Fibroblast of mammary gland (primary cell): ENCODE data around the gene GTF2H4.

Source experiments
- DNase-seq: peaks from one replicate; pipeline ENCODE4 v3.0.0-alpha.2; 2010; ENCODE audit warnings: low read depth
- H3K4me3 ChIP-seq: 2 replicates; pipeline ENCODE4 v1.5.1; 2011; ENCODE audit warnings: low read depth, mild to moderate bottlenecking, low read length, moderate library complexity; ENCODE audit not compliant: control insufficient read depth
- TF ChIP-seq, protein P1 (sequence below): conservative IDR thresholded peaks from 2 replicates; pipeline ENCODE4 v1.5.1; 2011; ENCODE audit warnings: low read depth, low read length, inconsistent platforms; ENCODE audit not compliant: control insufficient read depth, insufficient read depth

The GTF2H4 gene

DNA sequence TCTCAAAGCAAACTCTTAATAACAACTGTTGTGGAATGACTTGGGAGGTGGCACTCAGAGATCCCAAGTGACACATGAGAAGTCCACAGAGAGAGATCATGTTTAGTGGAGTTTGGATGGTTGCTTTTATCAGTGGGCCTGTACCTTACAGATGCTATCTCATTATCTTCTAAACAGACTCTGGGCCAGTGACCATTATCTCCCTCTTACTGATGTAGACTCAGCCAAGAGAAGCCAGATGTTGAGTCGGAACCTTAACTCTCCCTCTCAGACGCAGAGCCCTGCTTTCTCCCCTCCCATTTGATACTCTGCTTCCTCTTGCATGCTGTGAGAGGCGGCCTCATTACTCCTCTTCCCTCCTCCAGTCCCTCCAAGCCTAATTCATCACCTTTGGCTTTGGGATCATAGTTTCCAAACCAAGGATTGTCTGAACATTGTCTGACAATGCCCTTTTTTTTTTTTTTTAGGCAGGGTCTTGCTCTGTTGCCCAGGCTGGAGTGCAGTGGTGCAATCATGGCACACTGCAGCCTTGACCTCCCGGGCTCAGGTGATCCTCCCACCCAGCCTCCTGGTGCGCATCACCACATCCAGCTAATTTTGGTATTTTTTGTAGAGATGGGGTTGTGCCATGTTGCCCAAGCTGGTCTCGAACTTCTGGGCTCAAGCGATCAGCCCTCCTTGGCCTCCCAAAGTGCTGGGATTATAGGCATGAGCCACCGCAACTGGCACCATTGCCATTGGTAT lies 28.2 kb upstream of the GTF2H4 start:
- H3K4me3 ChIP-seq: no peak overlapping the region
- DNase-seq: no peak
- TF ChIP-seq, protein P1, sequence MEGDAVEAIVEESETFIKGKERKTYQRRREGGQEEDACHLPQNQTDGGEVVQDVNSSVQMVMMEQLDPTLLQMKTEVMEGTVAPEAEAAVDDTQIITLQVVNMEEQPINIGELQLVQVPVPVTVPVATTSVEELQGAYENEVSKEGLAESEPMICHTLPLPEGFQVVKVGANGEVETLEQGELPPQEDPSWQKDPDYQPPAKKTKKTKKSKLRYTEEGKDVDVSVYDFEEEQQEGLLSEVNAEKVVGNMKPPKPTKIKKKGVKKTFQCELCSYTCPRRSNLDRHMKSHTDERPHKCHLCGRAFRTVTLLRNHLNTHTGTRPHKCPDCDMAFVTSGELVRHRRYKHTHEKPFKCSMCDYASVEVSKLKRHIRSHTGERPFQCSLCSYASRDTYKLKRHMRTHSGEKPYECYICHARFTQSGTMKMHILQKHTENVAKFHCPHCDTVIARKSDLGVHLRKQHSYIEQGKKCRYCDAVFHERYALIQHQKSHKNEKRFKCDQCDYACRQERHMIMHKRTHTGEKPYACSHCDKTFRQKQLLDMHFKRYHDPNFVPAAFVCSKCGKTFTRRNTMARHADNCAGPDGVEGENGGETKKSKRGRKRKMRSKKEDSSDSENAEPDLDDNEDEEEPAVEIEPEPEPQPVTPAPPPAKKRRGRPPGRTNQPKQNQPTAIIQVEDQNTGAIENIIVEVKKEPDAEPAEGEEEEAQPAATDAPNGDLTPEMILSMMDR: no peak

DNA sequence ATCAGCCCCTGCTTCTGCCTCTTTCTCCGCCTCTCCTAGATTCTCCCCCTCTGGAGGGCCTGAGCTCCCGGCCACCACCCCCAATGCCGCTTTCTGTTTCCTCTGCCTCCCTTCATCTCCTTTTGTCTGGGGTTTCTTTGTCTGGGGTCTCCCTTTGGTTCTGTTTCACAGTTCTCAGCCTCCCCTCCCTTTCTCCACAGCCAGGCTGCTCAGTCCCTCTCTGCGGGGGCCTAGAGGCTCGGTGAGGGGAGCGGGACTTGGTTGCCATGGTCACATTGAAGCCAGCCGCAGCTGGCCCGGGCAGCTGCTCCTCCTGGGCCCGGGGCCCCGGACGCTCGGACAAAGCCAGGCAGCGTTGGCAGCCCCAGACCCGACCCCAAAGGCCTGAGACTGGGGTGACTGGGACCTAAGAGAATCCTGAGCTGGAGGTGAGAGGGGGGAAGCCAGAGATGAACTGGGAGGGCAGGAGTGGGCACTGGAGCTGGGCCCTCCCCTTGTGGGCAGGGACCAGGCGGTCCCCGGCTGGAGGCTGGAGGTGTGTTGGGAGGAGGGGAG lies 27.2 kb upstream of the GTF2H4 start:
- TF ChIP-seq, protein P1: no peak
- H3K4me3 ChIP-seq: no peak overlapping the region
- no peak for DNase-seq

DNA sequence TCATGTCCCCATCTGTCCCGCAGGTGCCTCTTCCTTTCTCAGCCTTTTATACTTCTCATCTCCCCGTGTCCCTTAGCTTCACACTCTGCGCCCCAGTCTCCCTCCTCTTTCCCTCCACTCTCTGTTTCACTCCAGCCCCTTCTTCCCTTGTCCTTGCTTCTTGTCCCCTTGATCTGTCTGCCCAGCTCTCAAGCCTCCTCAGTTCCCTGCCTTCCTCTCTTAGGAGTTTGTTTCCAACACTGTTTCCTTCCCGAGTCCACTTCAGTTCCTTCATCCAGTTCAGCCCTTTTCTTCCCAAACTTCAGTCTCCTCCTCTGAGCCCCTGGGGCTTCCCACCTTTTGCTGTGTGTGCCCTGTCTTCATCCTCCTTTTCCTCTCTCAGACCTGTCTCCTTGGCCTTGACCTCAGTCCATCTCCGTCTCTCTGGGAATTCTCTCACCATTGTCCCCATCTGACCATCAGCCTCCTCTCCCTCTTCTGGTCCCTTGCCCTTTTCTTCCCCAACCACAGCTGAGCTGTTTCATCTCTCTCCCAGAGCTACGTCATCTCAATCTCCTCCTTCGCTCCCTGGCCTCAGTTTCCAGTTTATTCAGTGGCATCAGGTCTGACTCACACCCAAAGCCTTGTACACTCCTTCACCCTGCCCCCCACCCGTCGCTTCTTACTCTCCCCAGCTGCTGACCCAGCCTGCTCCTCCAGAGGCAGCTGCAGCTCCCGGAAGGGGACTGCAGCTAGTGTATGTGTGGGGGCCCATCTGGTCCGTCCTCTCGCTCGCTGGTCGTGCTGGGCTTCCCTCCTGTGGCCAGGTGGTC lies 26.4 kb upstream of the GTF2H4 start:
- H3K4me3 ChIP-seq: no peak overlapping the region
- peak; percentile 36 for DNase-seq
- TF ChIP-seq, protein P1: no peak

DNA sequence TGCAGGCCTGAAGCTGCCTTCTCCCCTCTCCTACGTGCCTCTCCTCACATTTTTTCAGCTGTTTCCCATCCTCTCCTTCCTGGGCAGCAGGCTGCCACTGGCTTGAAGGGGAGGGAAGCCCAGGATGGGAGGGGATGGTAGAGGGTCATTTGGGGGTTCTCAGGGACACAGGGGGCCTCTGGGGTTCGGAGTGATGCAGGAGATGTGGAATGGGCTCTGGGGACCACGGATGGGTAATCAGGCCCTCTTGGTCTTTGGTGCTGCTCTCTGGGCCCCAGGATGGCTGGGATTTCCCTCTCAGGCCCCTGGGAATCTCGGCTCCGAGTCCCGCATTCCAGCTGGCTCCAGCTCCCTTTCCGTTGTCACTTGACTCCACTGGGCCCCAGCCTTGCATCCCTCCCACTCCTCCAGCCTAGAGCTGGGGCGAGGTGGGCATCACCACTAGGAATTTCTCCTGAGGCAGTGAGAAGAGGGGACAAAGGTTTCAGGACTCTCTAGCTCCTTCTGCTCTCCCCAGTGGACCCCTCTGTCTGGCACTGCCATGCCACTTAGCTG lies 25.7 kb upstream of the GTF2H4 start:
- no peak overlapping the region for H3K4me3 ChIP-seq
- TF ChIP-seq, protein P1: no peak
- DNase-seq: no peak

DNA sequence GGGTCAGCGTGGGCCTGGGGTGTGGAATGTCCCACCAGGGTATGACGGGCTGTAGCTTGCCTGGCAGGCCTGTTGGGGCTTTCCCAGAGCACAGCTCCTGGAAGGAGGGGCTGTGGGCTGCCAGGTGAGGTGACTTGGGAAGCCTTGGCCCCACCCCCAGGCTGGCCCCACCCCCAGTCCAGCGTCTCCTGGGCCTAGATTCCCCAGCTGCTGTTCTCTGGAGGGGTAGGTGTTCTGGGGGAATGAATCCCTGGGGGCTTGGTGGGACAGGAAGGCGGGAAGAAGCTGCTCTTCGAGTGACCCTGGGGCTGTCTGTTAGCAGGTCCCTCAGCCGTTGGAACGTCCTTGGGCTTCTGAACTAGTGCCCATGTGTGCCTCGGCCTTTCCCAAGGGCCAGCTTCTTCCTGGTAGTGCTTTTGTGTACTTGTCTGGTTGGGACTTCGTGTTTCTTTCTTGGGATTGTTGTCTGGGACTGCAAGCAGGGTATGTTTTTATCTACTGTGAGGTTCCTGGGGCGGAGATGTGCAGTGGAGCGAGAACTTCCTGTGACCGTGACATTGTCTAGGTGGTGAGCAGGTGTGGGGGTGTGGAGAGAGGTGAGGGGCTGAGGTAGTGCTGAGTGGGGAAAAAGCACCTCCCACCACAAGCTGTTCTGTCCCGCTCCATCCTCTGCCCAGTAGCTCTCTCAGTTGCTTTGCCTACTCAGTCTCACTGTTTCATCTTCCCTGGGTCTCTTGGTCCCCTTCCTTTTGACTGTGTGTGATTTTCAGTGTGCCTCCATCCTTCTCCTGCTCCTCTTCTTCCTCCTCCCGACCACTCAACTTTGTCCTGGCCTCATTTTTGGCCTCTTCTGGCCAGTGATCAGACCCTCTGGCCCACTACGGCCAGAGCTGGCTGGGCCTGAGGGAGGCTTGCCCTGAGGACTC lies 25.0 kb upstream of the GTF2H4 start:
- no peak for DNase-seq
- no peak overlapping the region for H3K4me3 ChIP-seq
- TF ChIP-seq, protein P1: no peak
